Right lobe of liver (tissue), 6 donors: ENCODE results near the gene SARS1. TPM values are rescaled to one million over a fixed set of nuclear protein-coding genes. Genes with fewer than 3 reads are reported as not detected.

ENCODE experiments used
- ATAC-seq, 4 donors: fragments of 200-7000 bp; cut with Tn5 transposase; one replicate each; pipeline ENCODE4 v1.9.1; 2020; ENCODE audit warnings: mild to moderate bottlenecking in 4 of 4, moderate library complexity in 4 of 4
- DNase-seq, 3 donors: peaks; one replicate each; pipeline ENCODE4 v3.0.0-alpha.2; 2020
- H3K27ac ChIP-seq, 3 donors: fragments of 200-600 bp; one replicate each; pipeline ENCODE4 v1.8.0; 2022
- H3K27me3 ChIP-seq, 2 donors: fragments of 200-600 bp; one replicate each; pipeline ENCODE4 v1.8.0; 2022
- H3K36me3 ChIP-seq, 4 donors: fragments of 200-600 bp; sonication (generic) in 1 of 4; one replicate each; pipeline versions ENCODE4 v1.5.1 to v1.8.0; 2017 to 2022; ENCODE audit warnings: control low read depth in 1 of 4
- H3K4me1 ChIP-seq, 4 donors: fragments of 200-600 bp; sonication (generic) in 1 of 4; one replicate each; pipeline versions ENCODE4 v1.5.1 to v1.8.0; 2017 to 2022; ENCODE audit warnings: control low read depth in 1 of 4
- H3K4me3 ChIP-seq, 3 donors: fragments of 200-600 bp; one replicate each; pipeline ENCODE4 v1.8.0; 2022
- H3K9me3 ChIP-seq, 4 donors: fragments of 200-600 bp; sonication (generic) in 1 of 4; one replicate each; pipeline versions ENCODE4 v1.5.1 to v1.8.0; 2017 to 2022; ENCODE audit warnings: control low read depth in 1 of 4
- POLR2A ChIP-seq: fragments of 450-650 bp; IDR thresholded peaks from one replicate; pipeline ENCODE4 v1.6.1; 2017; ENCODE audit warnings: antibody characterized with exemption, mild to moderate bottlenecking
- WGBS: methylation state at CpG from one replicate; pipeline ENCODE4 v1.1.6; 2018; ENCODE audit warnings: low coverage, low lambda C conversion rate; ENCODE audit not compliant: insufficient coverage; ENCODE audit errors: missing lambda C conversion rate; 5-methylcytosine and 5-hydroxymethylcytosine counted together
- intact Hi-C, 2 donors: fragments of 100-400 bp; cut with DNase I; formaldehyde crosslinking; loops; one replicate each; pipeline versions ENCODE4 v1.11.2 to v1.14.1; 2022
- total RNA-seq, 6 experiments: library from RNA; depleted of rRNA in 2 of 6; stranded (reverse); fragments of >200 nt in 2 of 6; fragmentation: NEBNext Ultra II Directional in 3 of 6; extraction: Animal tissue kit (Norgen Biotek cat#: 25700) in 3 of 6; gene quantifications; one replicate each; pipeline versions ENCODE4 v1.1.0 to v1.2.4, GENCODE V29; 2016 to 2023
- TF ChIP-seq, protein P1 (sequence below), 4 donors: fragments of 200-600 bp in 3 of 4; fragments of 450-650 bp in 1 of 4; IDR thresholded peaks; one replicate each; pipeline versions ENCODE4 v1.5.1 to v1.8.0; 2016 to 2022; ENCODE audit warnings: antibody characterized with exemption in 4 of 4, mild to moderate bottlenecking in 2 of 4
- donor health status: DM: no; HTN: yes; CAD: no.
- donor health status: DM: no; HTN: no; CAD: no.
- donor health status: DM: no; HTN: no; CAD: no.
- donor health status: DM: no; HTN: yes; CAD: no.
- donor health status: DM: no; HTN: yes; CAD: no.

The SARS1 gene
- total RNA-seq, 6 experiments from 2014 or later: 73.5 to 123 (median 91.6) TPM

DNA sequence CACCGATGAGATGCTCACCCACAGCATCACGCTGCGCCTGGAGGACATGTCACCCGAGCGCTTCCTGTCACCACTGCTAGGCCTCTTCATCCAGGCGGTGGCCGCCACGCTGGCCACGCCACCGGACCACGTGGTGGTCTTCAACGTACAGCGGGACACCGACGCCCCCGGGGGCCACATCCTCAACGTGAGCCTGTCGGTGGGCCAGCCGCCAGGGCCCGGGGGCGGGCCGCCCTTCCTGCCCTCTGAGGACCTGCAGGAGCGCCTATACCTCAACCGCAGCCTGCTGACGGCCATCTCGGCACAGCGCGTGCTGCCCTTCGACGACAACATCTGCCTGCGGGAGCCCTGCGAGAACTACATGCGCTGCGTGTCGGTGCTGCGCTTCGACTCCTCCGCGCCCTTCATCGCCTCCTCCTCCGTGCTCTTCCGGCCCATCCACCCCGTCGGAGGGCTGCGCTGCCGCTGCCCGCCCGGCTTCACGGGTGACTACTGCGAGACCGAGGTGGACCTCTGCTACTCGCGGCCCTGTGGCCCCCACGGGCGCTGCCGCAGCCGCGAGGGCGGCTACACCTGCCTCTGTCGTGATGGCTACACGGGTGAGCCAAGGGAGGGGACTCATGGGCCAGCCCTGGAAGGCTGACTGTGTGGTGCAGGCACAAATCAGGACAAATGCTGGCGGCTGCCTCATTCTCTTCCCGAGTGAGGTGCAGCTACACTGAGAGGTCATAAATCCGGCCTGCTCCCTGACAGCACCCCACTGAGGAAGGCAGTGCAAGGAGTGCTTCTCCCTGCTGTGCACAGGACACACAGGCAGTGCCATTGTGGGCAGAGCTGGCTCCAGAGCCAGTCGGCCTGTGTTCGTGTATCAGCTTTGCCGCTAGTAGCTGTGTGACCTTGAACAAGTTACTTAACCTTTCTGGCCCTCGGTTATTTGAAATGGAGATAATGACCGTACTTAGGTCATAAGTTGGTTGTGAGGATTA lies 45.1 kb downstream of the SARS1 start:
- no peak overlapping the region for H3K27ac ChIP-seq
- no peaks in the 10 kb centered on the region for H3K9me3 ChIP-seq
- H3K4me3 ChIP-seq: no peak overlapping the region
- H3K4me1 ChIP-seq: no peaks in the 10 kb centered on the region
- H3K27me3 ChIP-seq: no peaks in the 10 kb centered on the region
- WGBS: 89% methylated on average over 28 of the region's 69 CpGs
- DNase-seq (no peak), ATAC-seq (no peak)
- TF ChIP-seq, protein P1, sequence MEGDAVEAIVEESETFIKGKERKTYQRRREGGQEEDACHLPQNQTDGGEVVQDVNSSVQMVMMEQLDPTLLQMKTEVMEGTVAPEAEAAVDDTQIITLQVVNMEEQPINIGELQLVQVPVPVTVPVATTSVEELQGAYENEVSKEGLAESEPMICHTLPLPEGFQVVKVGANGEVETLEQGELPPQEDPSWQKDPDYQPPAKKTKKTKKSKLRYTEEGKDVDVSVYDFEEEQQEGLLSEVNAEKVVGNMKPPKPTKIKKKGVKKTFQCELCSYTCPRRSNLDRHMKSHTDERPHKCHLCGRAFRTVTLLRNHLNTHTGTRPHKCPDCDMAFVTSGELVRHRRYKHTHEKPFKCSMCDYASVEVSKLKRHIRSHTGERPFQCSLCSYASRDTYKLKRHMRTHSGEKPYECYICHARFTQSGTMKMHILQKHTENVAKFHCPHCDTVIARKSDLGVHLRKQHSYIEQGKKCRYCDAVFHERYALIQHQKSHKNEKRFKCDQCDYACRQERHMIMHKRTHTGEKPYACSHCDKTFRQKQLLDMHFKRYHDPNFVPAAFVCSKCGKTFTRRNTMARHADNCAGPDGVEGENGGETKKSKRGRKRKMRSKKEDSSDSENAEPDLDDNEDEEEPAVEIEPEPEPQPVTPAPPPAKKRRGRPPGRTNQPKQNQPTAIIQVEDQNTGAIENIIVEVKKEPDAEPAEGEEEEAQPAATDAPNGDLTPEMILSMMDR (IDR thresholded peaks at IDR 0.05): no peak
- TF ChIP-seq POLR2A: no peak
- no peaks in the 10 kb centered on the region for H3K36me3 ChIP-seq
- intact Hi-C loops: no loop called here

DNA sequence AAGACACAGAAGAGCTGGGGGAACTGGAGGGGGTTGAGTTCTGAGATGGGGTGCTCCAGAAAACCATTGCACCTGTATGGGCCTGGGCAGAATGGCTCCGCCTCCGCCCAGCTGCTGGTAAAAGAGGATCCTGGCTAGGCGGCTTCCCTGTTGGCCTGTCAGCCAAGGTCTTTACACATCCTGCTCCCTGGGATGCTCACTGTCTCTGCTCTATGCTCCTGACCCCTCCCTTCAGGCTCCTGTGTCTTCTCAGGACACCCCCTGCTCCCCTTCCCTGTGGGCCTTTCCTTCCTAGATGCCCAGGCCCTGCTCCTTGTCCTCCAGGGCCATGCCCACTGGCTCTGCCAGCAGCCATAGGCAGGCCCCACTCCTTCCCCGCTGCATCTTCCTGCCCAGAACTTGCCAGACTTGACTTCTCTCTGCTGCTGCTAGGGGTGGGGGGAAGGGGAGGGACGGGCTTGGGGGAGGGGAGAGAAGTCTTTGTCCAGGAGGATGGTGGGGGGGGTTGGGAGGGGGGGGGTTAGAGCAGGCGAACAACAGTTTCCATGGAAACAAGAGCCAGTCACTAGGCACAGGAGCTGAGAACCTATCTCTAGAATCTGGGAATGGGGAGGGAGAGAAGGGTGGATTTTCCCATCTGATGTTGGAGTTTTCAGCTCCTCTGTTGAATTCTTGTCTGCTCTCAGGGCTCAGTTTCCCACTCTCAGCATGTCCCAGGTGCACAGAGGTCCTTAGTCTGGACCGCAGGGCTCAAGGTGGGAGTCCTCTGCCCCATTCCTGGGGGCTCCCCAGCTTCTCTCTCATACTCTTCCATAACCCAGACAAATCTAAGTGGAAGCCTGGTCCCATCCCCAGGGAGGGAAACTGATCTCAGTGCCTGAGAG lies 46.2 kb downstream of the SARS1 start:
- Histone ChIP-seq H3K27me3 (no peaks in the 10 kb centered on the region), H3K36me3 (no peaks in the 10 kb centered on the region), H3K4me3 (no peak overlapping the region), H3K4me1 (no peaks in the 10 kb centered on the region), H3K27ac (no peak overlapping the region), H3K9me3 (no peaks in the 10 kb centered on the region)
- 88% methylated on average over 3 of the region's 7 CpGs for WGBS
- ATAC-seq (no peak), DNase-seq (no peak)
- TF ChIP-seq POLR2A: no peak
- TF ChIP-seq, protein P1 (IDR thresholded peaks at IDR 0.05): no peak
- intact Hi-C loops: loop anchor here (5.0 kb wide), 3 partner anchors 137 to 272 kb away; partner anchors contain the start of gene SORT1 (in 1 of the 2)

DNA sequence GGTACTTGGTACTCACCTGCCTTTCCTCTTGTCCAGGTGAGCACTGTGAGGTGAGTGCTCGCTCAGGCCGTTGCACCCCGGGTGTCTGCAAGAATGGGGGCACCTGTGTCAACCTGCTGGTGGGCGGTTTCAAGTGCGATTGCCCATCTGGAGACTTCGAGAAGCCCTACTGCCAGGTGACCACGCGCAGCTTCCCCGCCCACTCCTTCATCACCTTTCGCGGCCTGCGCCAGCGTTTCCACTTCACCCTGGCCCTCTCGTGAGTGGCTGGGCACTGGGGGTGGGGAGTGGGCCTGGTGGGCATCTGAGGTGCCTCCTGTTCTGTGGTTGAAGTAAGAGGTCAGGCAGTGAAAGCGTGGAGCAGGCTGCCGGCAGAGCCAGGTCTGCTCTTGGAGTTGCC lies 47.3 kb downstream of the SARS1 start:
- no peak for DNase-seq
- intact Hi-C loops: loop anchor here (5.0 kb wide), 3 partner anchors 136 to 271 kb away; partner anchors contain the start of gene SORT1 (in 1 of the 2)

DNA sequence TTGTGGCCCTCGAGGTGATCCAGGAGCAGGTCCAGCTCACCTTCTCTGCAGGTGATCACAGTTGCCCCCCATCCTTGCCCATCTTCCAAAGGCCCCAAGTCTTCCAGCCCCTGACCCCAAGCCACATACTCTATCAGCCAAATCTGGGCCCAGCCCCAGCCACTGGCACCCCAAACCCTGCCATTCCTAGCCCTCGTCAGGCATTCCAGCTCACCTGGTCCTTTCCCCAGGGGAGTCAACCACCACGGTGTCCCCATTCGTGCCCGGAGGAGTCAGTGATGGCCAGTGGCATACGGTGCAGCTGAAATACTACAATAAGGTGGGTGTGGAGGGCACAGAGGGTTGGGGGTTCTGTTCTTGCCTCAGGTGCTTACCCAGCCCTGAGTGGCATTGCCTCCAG lies 47.9 kb downstream of the SARS1 start:
- no peak overlapping the region for H3K4me3 ChIP-seq
- H3K27ac ChIP-seq: no peak overlapping the region
- TF ChIP-seq, protein P1 (IDR thresholded peaks at IDR 0.05): no peak
- no peak for TF ChIP-seq POLR2A
- no peaks in the 10 kb centered on the region for H3K27me3 ChIP-seq
- no peaks in the 10 kb centered on the region for H3K36me3 ChIP-seq
- ATAC-seq (no peak), DNase-seq (no peak)
- H3K9me3 ChIP-seq: no peaks in the 10 kb centered on the region
- 80% methylated on average over 1 of the region's 6 CpGs for WGBS
- no peaks in the 10 kb centered on the region for H3K4me1 ChIP-seq
- intact Hi-C loops: loop anchor here (5.0 kb wide), 3 partner anchors 136 to 271 kb away; partner anchors contain the start of gene SORT1 (in 1 of the 2)

More for the DNA sequence above, 47.3 kb downstream of the SARS1 start:
- Histone ChIP-seq H3K27me3 (no peaks in the 10 kb centered on the region), H3K9me3 (no peaks in the 10 kb centered on the region), H3K36me3 (no peaks in the 10 kb centered on the region), H3K27ac (no peak overlapping the region), H3K4me3 (no peak overlapping the region), H3K4me1 (no peaks in the 10 kb centered on the region)
- 85% methylated on average over 3 of the region's 16 CpGs for WGBS
- TF ChIP-seq POLR2A: no peak
- TF ChIP-seq, protein P1 (IDR thresholded peaks at IDR 0.05): no peak
- no peak for ATAC-seq
